ENCODE measurements around the gene ABCG8. TPM values are rescaled to one million over a fixed set of nuclear protein-coding genes. Genes with fewer than 3 reads are reported as not detected.
"Not testable (repeated sequence)": the region's sequence is repeated elsewhere in the genome, so short reads cannot be mapped to it uniquely, and the experiment has no call there.

ABCG8 gene
- total RNA-seq, 2 donors from 2014 or later = 0.53 to 0.67 TPM

GRCh38 chr2:43898134-43898837 is 59.5 kb downstream of the ABCG8 start:
- peak in 1 of 2 donors; percentile 64 for DNase-seq
- intact Hi-C loops (cut with DNase I, micrococcal nuclease) = loop anchor here in 1 of 2 donors (10.0 kb wide), 1 partner anchor 283 kb away; no protein-coding TSS in a partner anchor
- peak; percentile 96 for ATAC-seq

GRCh38 chr2:43898838-43899346 is 60.1 kb downstream of the ABCG8 start:
- no peak for DNase-seq
- ATAC-seq = no peak
- intact Hi-C loops (cut with DNase I, micrococcal nuclease) = loop anchor here in 1 of 2 donors (10.0 kb wide), 1 partner anchor 284 kb away; no protein-coding TSS in a partner anchor

GRCh38 chr2:43899589-43899988 is 60.8 kb downstream of the ABCG8 start:
- ATAC-seq = no peak
- DNase-seq = no peak
- intact Hi-C loops (cut with DNase I, micrococcal nuclease) = loop anchor here in 1 of 2 donors (10.0 kb wide), 1 partner anchor 285 kb away; no protein-coding TSS in a partner anchor

GRCh38 chr2:43905371-43905803 is 66.6 kb downstream of the ABCG8 start:
- no peak for ATAC-seq
- intact Hi-C loops (cut with DNase I, micrococcal nuclease) = no loop called here
- DNase-seq = no peak

GRCh38 chr2:43905871-43906270 is 67.1 kb downstream of the ABCG8 start:
- ATAC-seq (no peak), DNase-seq (no peak)
- intact Hi-C loops (cut with DNase I, micrococcal nuclease) = no loop called here

- ATAC-seq = no peak
- intact Hi-C loops (cut with DNase I, micrococcal nuclease) = no loop called here
- no peak for DNase-seq
Observed at GRCh38 chr2:43906448-43907109, 67.8 kb downstream of the ABCG8 start.

GRCh38 chr2:43911136-43911790 is 72.5 kb downstream of the ABCG8 start:
- ATAC-seq; DNase-seq; intact Hi-C loops (cut with DNase I, micrococcal nuclease): not testable (repeated sequence)

GRCh38 chr2:43924463-43924862 is 85.7 kb downstream of the ABCG8 start:
- DNase-seq (no peak), ATAC-seq (no peak)
- intact Hi-C loops (cut with DNase I, micrococcal nuclease) = no loop called here

GRCh38 chr2:43925431-43925830 is 86.7 kb downstream of the ABCG8 start:
- intact Hi-C loops (cut with DNase I, micrococcal nuclease) = no loop called here
- ATAC-seq (no peak), DNase-seq (no peak)

GRCh38 chr2:43927442-43927841 is 88.7 kb downstream of the ABCG8 start:
- DNase-seq (no peak), ATAC-seq (no peak)
- intact Hi-C loops (cut with DNase I, micrococcal nuclease) = no loop called here

GRCh38 chr2:43931293-43931692 is 92.5 kb downstream of the ABCG8 start:
- intact Hi-C loops (cut with DNase I, micrococcal nuclease) = no loop called here
- ATAC-seq = no peak
- DNase-seq = no peak

Other genes with a start within 250 kb of the ABCG8 start
- 10 to 100 TPM; 18.7 to 20.3 TPM for gene THADA, start 242.9 kb upstream of the ABCG8 start, total RNA-seq
- 1 to 10 TPM; 3.9 to 8.3 TPM for gene PLEKHH2, start 201.7 kb upstream of the ABCG8 start, total RNA-seq
- under 1 TPM in 1 of 2 donors, not detected in 1; 0.36 TPM for gene C1GALT1C1L, start 162.5 kb upstream of the ABCG8 start, total RNA-seq
- gene DYNC2LI1, start 64.9 kb upstream of the ABCG8 start, total RNA-seq = 10 to 100 TPM in 1 of 2 donors, 1 to 10 TPM in 1; 6.9 to 19.9 TPM
- gene ABCG5, start 132 bp upstream of the ABCG8 start, total RNA-seq = under 1 TPM; 0.09 to 0.14 TPM
- 100 to 1,000 TPM in 1 of 2 donors, 10 to 100 TPM in 1; 98.8 to 110 TPM for gene LRPPRC, start 157.0 kb downstream of the ABCG8 start, total RNA-seq